ENCODE measurements around the gene OTOP3. TPM values are rescaled to one million over a fixed set of nuclear protein-coding genes. Genes with fewer than 3 reads are reported as not detected.

Gene OTOP3
- total and polyA plus RNA-seq, 2 experiments from 2014 or later: not detected

- TF ChIP-seq, protein P1, sequence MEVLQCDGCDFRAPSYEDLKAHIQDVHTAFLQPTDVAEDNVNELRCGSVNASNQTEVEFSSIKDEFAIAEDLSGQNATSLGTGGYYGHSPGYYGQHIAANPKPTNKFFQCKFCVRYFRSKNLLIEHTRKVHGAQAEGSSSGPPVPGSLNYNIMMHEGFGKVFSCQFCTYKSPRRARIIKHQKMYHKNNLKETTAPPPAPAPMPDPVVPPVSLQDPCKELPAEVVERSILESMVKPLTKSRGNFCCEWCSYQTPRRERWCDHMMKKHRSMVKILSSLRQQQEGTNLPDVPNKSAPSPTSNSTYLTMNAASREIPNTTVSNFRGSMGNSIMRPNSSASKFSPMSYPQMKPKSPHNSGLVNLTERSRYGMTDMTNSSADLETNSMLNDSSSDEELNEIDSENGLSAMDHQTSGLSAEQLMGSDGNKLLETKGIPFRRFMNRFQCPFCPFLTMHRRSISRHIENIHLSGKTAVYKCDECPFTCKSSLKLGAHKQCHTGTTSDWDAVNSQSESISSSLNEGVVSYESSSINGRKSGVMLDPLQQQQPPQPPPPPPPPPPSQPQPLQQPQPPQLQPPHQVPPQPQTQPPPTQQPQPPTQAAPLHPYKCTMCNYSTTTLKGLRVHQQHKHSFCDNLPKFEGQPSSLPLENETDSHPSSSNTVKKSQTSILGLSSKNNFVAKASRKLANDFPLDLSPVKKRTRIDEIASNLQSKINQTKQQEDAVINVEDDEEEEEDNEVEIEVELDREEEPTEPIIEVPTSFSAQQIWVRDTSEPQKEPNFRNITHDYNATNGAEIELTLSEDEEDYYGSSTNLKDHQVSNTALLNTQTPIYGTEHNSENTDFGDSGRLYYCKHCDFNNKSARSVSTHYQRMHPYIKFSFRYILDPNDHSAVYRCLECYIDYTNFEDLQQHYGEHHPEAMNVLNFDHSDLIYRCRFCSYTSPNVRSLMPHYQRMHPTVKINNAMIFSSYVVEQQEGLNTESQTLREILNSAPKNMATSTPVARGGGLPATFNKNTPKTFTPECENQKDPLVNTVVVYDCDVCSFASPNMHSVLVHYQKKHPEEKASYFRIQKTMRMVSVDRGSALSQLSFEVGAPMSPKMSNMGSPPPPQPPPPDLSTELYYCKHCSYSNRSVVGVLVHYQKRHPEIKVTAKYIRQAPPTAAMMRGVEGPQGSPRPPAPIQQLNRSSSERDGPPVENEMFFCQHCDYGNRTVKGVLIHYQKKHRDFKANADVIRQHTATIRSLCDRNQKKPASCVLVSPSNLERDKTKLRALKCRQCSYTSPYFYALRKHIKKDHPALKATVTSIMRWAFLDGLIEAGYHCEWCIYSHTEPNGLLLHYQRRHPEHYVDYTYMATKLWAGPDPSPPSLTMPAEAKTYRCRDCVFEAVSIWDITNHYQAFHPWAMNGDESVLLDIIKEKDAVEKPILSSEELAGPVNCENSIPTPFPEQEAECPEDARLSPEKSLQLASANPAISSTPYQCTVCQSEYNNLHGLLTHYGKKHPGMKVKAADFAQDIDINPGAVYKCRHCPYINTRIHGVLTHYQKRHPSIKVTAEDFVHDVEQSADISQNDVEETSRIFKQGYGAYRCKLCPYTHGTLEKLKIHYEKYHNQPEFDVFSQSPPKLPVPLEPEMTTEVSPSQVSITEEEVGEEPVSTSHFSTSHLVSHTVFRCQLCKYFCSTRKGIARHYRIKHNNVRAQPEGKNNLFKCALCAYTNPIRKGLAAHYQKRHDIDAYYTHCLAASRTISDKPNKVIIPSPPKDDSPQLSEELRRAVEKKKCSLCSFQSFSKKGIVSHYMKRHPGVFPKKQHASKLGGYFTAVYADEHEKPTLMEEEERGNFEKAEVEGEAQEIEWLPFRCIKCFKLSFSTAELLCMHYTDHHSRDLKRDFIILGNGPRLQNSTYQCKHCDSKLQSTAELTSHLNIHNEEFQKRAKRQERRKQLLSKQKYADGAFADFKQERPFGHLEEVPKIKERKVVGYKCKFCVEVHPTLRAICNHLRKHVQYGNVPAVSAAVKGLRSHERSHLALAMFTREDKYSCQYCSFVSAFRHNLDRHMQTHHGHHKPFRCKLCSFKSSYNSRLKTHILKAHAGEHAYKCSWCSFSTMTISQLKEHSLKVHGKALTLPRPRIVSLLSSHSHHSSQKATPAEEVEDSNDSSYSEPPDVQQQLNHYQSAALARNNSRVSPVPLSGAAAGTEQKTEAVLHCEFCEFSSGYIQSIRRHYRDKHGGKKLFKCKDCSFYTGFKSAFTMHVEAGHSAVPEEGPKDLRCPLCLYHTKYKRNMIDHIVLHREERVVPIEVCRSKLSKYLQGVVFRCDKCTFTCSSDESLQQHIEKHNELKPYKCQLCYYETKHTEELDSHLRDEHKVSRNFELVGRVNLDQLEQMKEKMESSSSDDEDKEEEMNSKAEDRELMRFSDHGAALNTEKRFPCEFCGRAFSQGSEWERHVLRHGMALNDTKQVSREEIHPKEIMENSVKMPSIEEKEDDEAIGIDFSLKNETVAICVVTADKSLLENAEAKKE (CRISPR knock-in tag; IDR thresholded peaks at IDR 0.05): no peak
- TF ChIP-seq POLR2AphosphoS5 (IDR thresholded peaks at IDR 0.05; ENCODE audit: low read depth) (no peak), ZNF331 (CRISPR knock-in tag; IDR thresholded peaks at IDR 0.05; ENCODE audit: low read depth) (no peak), JUNB (IDR thresholded peaks at IDR 0.05; ENCODE audit: unreplicated experiment) (no peak), EZH2 (IDR thresholded peaks at IDR 0.05; ENCODE audit: low read depth, unreplicated experiment) (no peak), CREB1 (CRISPR knock-in tag; IDR thresholded peaks at IDR 0.05; ENCODE audit: low read depth) (no peak), NANOG (IDR thresholded peaks at IDR 0.05; ENCODE audit: borderline replicate concordance) (no peak)
- TF ChIP-seq, protein P2, sequence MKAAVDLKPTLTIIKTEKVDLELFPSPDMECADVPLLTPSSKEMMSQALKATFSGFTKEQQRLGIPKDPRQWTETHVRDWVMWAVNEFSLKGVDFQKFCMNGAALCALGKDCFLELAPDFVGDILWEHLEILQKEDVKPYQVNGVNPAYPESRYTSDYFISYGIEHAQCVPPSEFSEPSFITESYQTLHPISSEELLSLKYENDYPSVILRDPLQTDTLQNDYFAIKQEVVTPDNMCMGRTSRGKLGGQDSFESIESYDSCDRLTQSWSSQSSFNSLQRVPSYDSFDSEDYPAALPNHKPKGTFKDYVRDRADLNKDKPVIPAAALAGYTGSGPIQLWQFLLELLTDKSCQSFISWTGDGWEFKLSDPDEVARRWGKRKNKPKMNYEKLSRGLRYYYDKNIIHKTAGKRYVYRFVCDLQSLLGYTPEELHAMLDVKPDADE (IDR thresholded peaks at IDR 0.05): no peak
Measured at GRCh38 chr17:74992223-74992622, 56.5 kb downstream of the OTOP3 start (continued).

GRCh38 chr17:74994440-74994839 is 58.7 kb downstream of the OTOP3 start:
- peaks cover 13% of the 10 kb centered on the region for H3K79me2 ChIP-seq (replicated peaks; ENCODE audit: insufficient read depth)
- DNase-seq (ENCODE audit: low spot score): no peak
- H3K36me3 ChIP-seq (ENCODE audit: insufficient read depth): no peaks in the 10 kb centered on the region
- peaks cover 27% of the 10 kb centered on the region; the same call in 1 of the 2 replicates for H4K20me1 ChIP-seq (replicated peaks; ENCODE audit: insufficient read depth)
- H3F3A ChIP-seq (replicated peaks; ENCODE audit: low read depth): no peaks in the 10 kb centered on the region
- no peaks in the 10 kb centered on the region for H3K4me1 ChIP-seq (ENCODE audit: insufficient read depth)
- no peak for ATAC-seq
- H3K4me3 ChIP-seq: no peak overlapping the region
- Mint-ChIP-seq H3K36me3 (ENCODE audit: low read depth) (peaks cover 3% of the 10 kb centered on the region; the same call in 1 of the 3 replicates), H3K27me3 (ENCODE audit: insufficient read depth, low read depth, poor library complexity) (peaks cover 2% of the 10 kb centered on the region), H3K4me3 (no peak overlapping the region), H3K9me3 (no peaks in the 10 kb centered on the region), H3K4me1 (peaks cover 7% of the 10 kb centered on the region; the same call in 2 of the 3 replicates), H3K27ac (no peak overlapping the region)
- H3K27me3 ChIP-seq (ENCODE audit: insufficient read depth): no peaks in the 10 kb centered on the region
- H3K27ac ChIP-seq (ENCODE audit: low read depth): no peak overlapping the region
- no peaks in the 10 kb centered on the region for H3K9me2 ChIP-seq (ENCODE audit: insufficient read depth)
- no peak overlapping the region for H3K4me2 ChIP-seq
- H2AFZ ChIP-seq: no peak overlapping the region
- TF ChIP-seq ZNF114 (CRISPR knock-in tag; IDR thresholded peaks at IDR 0.05) (no peak), CREB1 (CRISPR knock-in tag; IDR thresholded peaks at IDR 0.05; ENCODE audit: low read depth) (no peak), STAT1 (IDR thresholded peaks at IDR 0.05; ENCODE audit: unreplicated experiment) (no peak)
- TF ChIP-seq, protein P1 (CRISPR knock-in tag; IDR thresholded peaks at IDR 0.05): no peak

Data from GM23338 (cell line).